ENCODE results near the gene RERE.

DNA sequence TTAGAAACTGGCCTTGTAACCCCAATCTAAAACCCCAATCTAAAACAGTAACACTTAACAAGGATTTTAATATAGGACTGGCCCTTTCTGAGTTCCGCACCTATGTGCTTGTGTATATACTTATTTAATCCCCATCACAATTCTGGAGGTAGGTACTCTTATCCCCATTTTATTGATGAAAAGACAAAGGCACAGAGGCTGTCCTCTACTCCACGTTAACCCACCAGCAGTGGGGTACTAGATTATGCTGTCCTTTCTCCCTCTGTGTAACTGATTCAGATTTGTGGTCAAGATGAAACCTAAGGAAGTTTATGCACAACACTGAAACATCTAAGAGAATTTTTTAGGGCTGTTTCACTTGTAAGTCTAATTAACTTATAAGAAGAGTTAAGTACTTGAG, 175.3 kb downstream of the RERE start:
- TF ChIP-seq TCF12 (IDR thresholded peaks at IDR 0.05; ENCODE audit: low read depth) (no peak), RAD21 (IDR thresholded peaks at IDR 0.05; ENCODE audit: low read depth) (no peak)
- TF ChIP-seq, protein P1, sequence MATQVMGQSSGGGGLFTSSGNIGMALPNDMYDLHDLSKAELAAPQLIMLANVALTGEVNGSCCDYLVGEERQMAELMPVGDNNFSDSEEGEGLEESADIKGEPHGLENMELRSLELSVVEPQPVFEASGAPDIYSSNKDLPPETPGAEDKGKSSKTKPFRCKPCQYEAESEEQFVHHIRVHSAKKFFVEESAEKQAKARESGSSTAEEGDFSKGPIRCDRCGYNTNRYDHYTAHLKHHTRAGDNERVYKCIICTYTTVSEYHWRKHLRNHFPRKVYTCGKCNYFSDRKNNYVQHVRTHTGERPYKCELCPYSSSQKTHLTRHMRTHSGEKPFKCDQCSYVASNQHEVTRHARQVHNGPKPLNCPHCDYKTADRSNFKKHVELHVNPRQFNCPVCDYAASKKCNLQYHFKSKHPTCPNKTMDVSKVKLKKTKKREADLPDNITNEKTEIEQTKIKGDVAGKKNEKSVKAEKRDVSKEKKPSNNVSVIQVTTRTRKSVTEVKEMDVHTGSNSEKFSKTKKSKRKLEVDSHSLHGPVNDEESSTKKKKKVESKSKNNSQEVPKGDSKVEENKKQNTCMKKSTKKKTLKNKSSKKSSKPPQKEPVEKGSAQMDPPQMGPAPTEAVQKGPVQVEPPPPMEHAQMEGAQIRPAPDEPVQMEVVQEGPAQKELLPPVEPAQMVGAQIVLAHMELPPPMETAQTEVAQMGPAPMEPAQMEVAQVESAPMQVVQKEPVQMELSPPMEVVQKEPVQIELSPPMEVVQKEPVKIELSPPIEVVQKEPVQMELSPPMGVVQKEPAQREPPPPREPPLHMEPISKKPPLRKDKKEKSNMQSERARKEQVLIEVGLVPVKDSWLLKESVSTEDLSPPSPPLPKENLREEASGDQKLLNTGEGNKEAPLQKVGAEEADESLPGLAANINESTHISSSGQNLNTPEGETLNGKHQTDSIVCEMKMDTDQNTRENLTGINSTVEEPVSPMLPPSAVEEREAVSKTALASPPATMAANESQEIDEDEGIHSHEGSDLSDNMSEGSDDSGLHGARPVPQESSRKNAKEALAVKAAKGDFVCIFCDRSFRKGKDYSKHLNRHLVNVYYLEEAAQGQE (IDR thresholded peaks at IDR 0.05; ENCODE audit: low read depth), result no peak

Measured in Ishikawa (cell line).